Stimulated activated naive B cell treated with anti-CD40 and anti-IgM and Interleukin-4, amounts not matched to agents 10 μg/mL and 1 μg/mL and 100 μg/mL, for 72 hours (primary cell): ENCODE measurements around the gene PPIL1.

Experiments
- ATAC-seq, 2 donors: fragments of 150-1000 bp; cut with Tn5 transposase; replicated peaks; 2 replicates each; pipeline ENCODE4 v1.10.0; 2021; ENCODE audit warnings: moderate library complexity in 1 of 2
- DNase-seq: peaks from one replicate; pipeline ENCODE4 v3.0.0; 2021
- H3K27ac Mint-ChIP-seq: one replicate; pipeline ENCODE4 v1.8.0; 2022; ENCODE audit warnings: mild to moderate bottlenecking, mixed read lengths
- H3K27me3 Mint-ChIP-seq, 2 donors: one replicate each; pipeline ENCODE4 v1.8.0; 2022; ENCODE audit warnings: mixed read lengths in 2 of 2
- H3K36me3 Mint-ChIP-seq, 2 donors: one replicate each; pipeline ENCODE4 v1.8.0; 2022; ENCODE audit warnings: mixed read lengths in 2 of 2, mild to moderate bottlenecking in 1 of 2
- H3K4me1 Mint-ChIP-seq, 2 donors: one replicate each; pipeline ENCODE4 v1.8.0; 2022; ENCODE audit warnings: mixed read lengths in 2 of 2, mild to moderate bottlenecking in 1 of 2
- H3K4me3 Mint-ChIP-seq, 2 donors: one replicate each; pipeline ENCODE4 v1.8.0; 2022; ENCODE audit warnings: mild to moderate bottlenecking in 2 of 2, mixed read lengths in 2 of 2, moderate library complexity in 1 of 2
- H3K9me3 Mint-ChIP-seq, 2 donors: one replicate each; pipeline ENCODE4 v1.8.0; 2022; ENCODE audit warnings: mixed read lengths in 2 of 2, mild to moderate bottlenecking in 1 of 2

The PPIL1 gene

GRCh38 chr6:36839749-36840431 lies 34.7 kb downstream of the PPIL1 start:
- peaks cover 0 to 4% of the 10 kb centered on the region in 2 donors for H3K36me3 Mint-ChIP-seq
- ATAC-seq (peak; percentile 60 to 66), DNase-seq (no peak)
- H3K4me1 Mint-ChIP-seq, result peaks cover 14 to 23% of the 10 kb centered on the region in 2 donors
- no peaks in the 10 kb centered on the region for H3K9me3 Mint-ChIP-seq
- peaks cover 39 to 40% of the 10 kb centered on the region in 2 donors for H3K27me3 Mint-ChIP-seq
- H3K4me3 Mint-ChIP-seq, result peak overlapping the region; percentile 68 to 79
- H3K27ac Mint-ChIP-seq, result no peak overlapping the region

- H3K27ac Mint-ChIP-seq, result no peak within 1 kb of the TSS
- peaks cover 0 to 4% of the 10 kb centered on the region in 2 donors for H3K36me3 Mint-ChIP-seq
- ATAC-seq, result peak in 1 of 2 donors; percentile 12
- H3K4me1 Mint-ChIP-seq, result peaks cover 14 to 23% of the 10 kb centered on the region in 2 donors
- peak within 1 kb of the TSS; percentile 68 to 79 for H3K4me3 Mint-ChIP-seq
- no peaks in the 10 kb centered on the region for H3K9me3 Mint-ChIP-seq
- no peak for DNase-seq
- peaks cover 39 to 40% of the 10 kb centered on the region in 2 donors for H3K27me3 Mint-ChIP-seq
These were observed 35.5 kb downstream of the PPIL1 start, which contains the start of gene CPNE5 for GRCh38 chr6:36838896-36839748. CPNE5 (minus strand) TSS chr6:36839444; CDS start chr6:36839377, 67 bp downstream.

GRCh38 chr6:36837686-36838085 lies 36.9 kb downstream of the PPIL1 start:
- H3K36me3 Mint-ChIP-seq, result no peaks in the 10 kb centered on the region
- no peak overlapping the region for H3K4me3 Mint-ChIP-seq
- peaks cover 14 to 23% of the 10 kb centered on the region in 2 donors for H3K4me1 Mint-ChIP-seq
- H3K27me3 Mint-ChIP-seq, result peaks cover 39 to 40% of the 10 kb centered on the region in 2 donors
- ATAC-seq (no peak), DNase-seq (no peak)
- H3K9me3 Mint-ChIP-seq, result peaks cover 3% of the 10 kb centered on the region in 2 donors
- H3K27ac Mint-ChIP-seq, result no peak overlapping the region

GRCh38 chr6:36837022-36837339 lies 37.6 kb downstream of the PPIL1 start:
- Mint-ChIP-seq H3K27ac (no peak overlapping the region), H3K4me3 (no peak overlapping the region), H3K4me1 (peaks cover 12 to 23% of the 10 kb centered on the region in 2 donors), H3K27me3 (peaks cover 39 to 40% of the 10 kb centered on the region in 2 donors), H3K36me3 (no peaks in the 10 kb centered on the region), H3K9me3 (peaks cover 3% of the 10 kb centered on the region in 2 donors)
- ATAC-seq (no peak), DNase-seq (no peak)

- H3K27me3 Mint-ChIP-seq, result peaks cover 39 to 40% of the 10 kb centered on the region in 2 donors
- peaks cover 3% of the 10 kb centered on the region in 2 donors for H3K9me3 Mint-ChIP-seq
- H3K4me1 Mint-ChIP-seq, result peaks cover 12 to 23% of the 10 kb centered on the region in 2 donors
- H3K4me3 Mint-ChIP-seq, result no peak overlapping the region
- DNase-seq, result no peak
- no peak for ATAC-seq
- no peak overlapping the region for H3K27ac Mint-ChIP-seq
- no peaks in the 10 kb centered on the region for H3K36me3 Mint-ChIP-seq
These were observed 38.2 kb downstream of the PPIL1 start for GRCh38 chr6:36836111-36837021.

- Mint-ChIP-seq H3K27me3 (peaks cover 26 to 27% of the 10 kb centered on the region in 2 donors), H3K27ac (no peak overlapping the region), H3K4me1 (peaks cover 5 to 11% of the 10 kb centered on the region in 2 donors), H3K9me3 (peaks cover 3% of the 10 kb centered on the region in 2 donors), H3K36me3 (no peaks in the 10 kb centered on the region), H3K4me3 (no peak overlapping the region)
- ATAC-seq (no peak), DNase-seq (no peak)
These were observed 39.8 kb downstream of the PPIL1 start for GRCh38 chr6:36834576-36835341.

GRCh38 chr6:36833182-36833789 lies 41.3 kb downstream of the PPIL1 start:
- Mint-ChIP-seq H3K27me3 (peaks cover 15 to 18% of the 10 kb centered on the region in 2 donors), H3K36me3 (no peaks in the 10 kb centered on the region), H3K9me3 (peaks cover 3% of the 10 kb centered on the region in 2 donors), H3K4me1 (no peaks in the 10 kb centered on the region), H3K27ac (no peak overlapping the region), H3K4me3 (no peak overlapping the region)
- ATAC-seq (no peak), DNase-seq (no peak)

- Mint-ChIP-seq H3K36me3 (no peaks in the 10 kb centered on the region), H3K4me1 (peaks cover 3 to 4% of the 10 kb centered on the region in 2 donors), H3K27ac (no peak overlapping the region), H3K9me3 (peaks cover 3% of the 10 kb centered on the region in 2 donors), H3K4me3 (no peak overlapping the region), H3K27me3 (peaks cover 12 to 13% of the 10 kb centered on the region in 2 donors)
- ATAC-seq (no peak), DNase-seq (no peak)
These were observed 42.3 kb downstream of the PPIL1 start for GRCh38 chr6:36832313-36832712.

- Mint-ChIP-seq H3K27me3 (peaks cover 16 to 22% of the 10 kb centered on the region in 2 donors), H3K4me1 (peaks cover 5 to 8% of the 10 kb centered on the region in 2 donors), H3K27ac (no peak overlapping the region), H3K9me3 (peaks cover 3% of the 10 kb centered on the region in 2 donors), H3K4me3 (no peak overlapping the region), H3K36me3 (no peaks in the 10 kb centered on the region)
- DNase-seq (no peak), ATAC-seq (no peak)
These were observed 44.0 kb downstream of the PPIL1 start for GRCh38 chr6:36830577-36830976.

GRCh38 chr6:36829919-36830544 lies 44.6 kb downstream of the PPIL1 start:
- no peaks in the 10 kb centered on the region for H3K36me3 Mint-ChIP-seq
- H3K27ac Mint-ChIP-seq, result peak overlapping the region; percentile 21
- H3K4me1 Mint-ChIP-seq, result peaks cover 5 to 8% of the 10 kb centered on the region in 2 donors
- no peak for DNase-seq
- H3K27me3 Mint-ChIP-seq, result peaks cover 21 to 24% of the 10 kb centered on the region in 2 donors
- peaks cover 3% of the 10 kb centered on the region in 2 donors for H3K9me3 Mint-ChIP-seq
- H3K4me3 Mint-ChIP-seq, result no peak overlapping the region
- ATAC-seq, result peak in 1 of 2 donors; percentile 25

- H3K4me3 Mint-ChIP-seq, result no peak overlapping the region
- ATAC-seq (peak; percentile 34 to 57), DNase-seq (no peak)
- H3K27me3 Mint-ChIP-seq, result peaks cover 21 to 24% of the 10 kb centered on the region in 2 donors
- H3K27ac Mint-ChIP-seq, result no peak overlapping the region
- no peaks in the 10 kb centered on the region for H3K36me3 Mint-ChIP-seq
- H3K4me1 Mint-ChIP-seq, result peaks cover 5 to 8% of the 10 kb centered on the region in 2 donors
- no peaks in the 10 kb centered on the region for H3K9me3 Mint-ChIP-seq
These were observed 47.1 kb downstream of the PPIL1 start for GRCh38 chr6:36827261-36828079.
